Epidermal melanocyte (primary cell): Measurements from ENCODE around the gene CTSL.
"Not testable (repeated sequence)": the region's sequence is repeated elsewhere in the genome, so short reads cannot be mapped to it uniquely, and the experiment has no call there.

Source experiments
- DNase-seq: peaks from one replicate; pipeline ENCODE4 v3.0.0; 2011; ENCODE audit warnings: low spot score; ENCODE audit not compliant: insufficient read length

CTSL gene

GRCh38 chr9:87718852-87719612 lies 6.9 kb upstream of the CTSL start:
- no peak for DNase-seq

- DNase-seq: no peak
These were observed 5.7 kb upstream of the CTSL start for GRCh38 chr9:87720173-87720572.

- DNase-seq: no peak
These were observed 3.4 kb upstream of the CTSL start for GRCh38 chr9:87722393-87723088.

GRCh38 chr9:87725356-87725899 lies 491 bp upstream of the CTSL start:
- DNase-seq: no peak

- DNase-seq: no peak
These were observed 3.3 kb downstream of the CTSL start for GRCh38 chr9:87729246-87729645.

GRCh38 chr9:87731321-87731720 lies 5.4 kb downstream of the CTSL start:
- DNase-seq: no peak

- no peak for DNase-seq
These were observed 6.4 kb downstream of the CTSL start for GRCh38 chr9:87732344-87732743.

- DNase-seq: no peak
These were observed 6.8 kb downstream of the CTSL start for GRCh38 chr9:87732756-87733155.

- no peak for DNase-seq
These were observed 7.5 kb downstream of the CTSL start for GRCh38 chr9:87733273-87734052.

GRCh38 chr9:87734106-87734505 lies 8.2 kb downstream of the CTSL start:
- DNase-seq: no peak

- no peak for DNase-seq
These were observed 13.6 kb downstream of the CTSL start for GRCh38 chr9:87739546-87739945.

GRCh38 chr9:87740209-87740608 lies 14.3 kb downstream of the CTSL start:
- no peak for DNase-seq

GRCh38 chr9:87741326-87741725 lies 15.4 kb downstream of the CTSL start:
- no peak for DNase-seq

- no peak for DNase-seq
These were observed 16.0 kb downstream of the CTSL start for GRCh38 chr9:87741891-87742290.

- DNase-seq: no peak
These were observed 17.0 kb downstream of the CTSL start for GRCh38 chr9:87742813-87743428.

GRCh38 chr9:87744247-87744646 lies 18.3 kb downstream of the CTSL start:
- DNase-seq: not testable (repeated sequence)

- no peak for DNase-seq
These were observed 20.3 kb downstream of the CTSL start for GRCh38 chr9:87746186-87746585.

- DNase-seq: no peak
These were observed 23.0 kb downstream of the CTSL start for GRCh38 chr9:87748881-87749280.

GRCh38 chr9:87749335-87750035 lies 23.6 kb downstream of the CTSL start:
- DNase-seq: no peak

- no peak for DNase-seq
These were observed 24.8 kb downstream of the CTSL start for GRCh38 chr9:87750726-87751125.

GRCh38 chr9:87751423-87751822 lies 25.5 kb downstream of the CTSL start:
- no peak for DNase-seq
